HG03342 (cell line): ENCODE data around the gene KRTAP10-3.
"Not testable (repeated sequence)": the region's sequence is repeated elsewhere in the genome, so short reads cannot be mapped to it uniquely, and the experiment has no call there.

ENCODE experiments used
- ATAC-seq: cut with Tn5 transposase; IDR thresholded peaks from one replicate; pipeline ENCODE4 v1.9.1; 2021; ENCODE audit warnings: mild to moderate bottlenecking, moderate library complexity; ENCODE audit not compliant: unreplicated experiment

The KRTAP10-3 gene

GRCh38 chr21:44550285-44550684 lies 8.3 kb downstream of the KRTAP10-3 start:
- ATAC-seq, result not testable (repeated sequence)

- no peak for ATAC-seq
Observed at GRCh38 chr21:44549525-44550211, 8.9 kb downstream of the KRTAP10-3 start.

GRCh38 chr21:44548922-44549321 lies 9.7 kb downstream of the KRTAP10-3 start:
- ATAC-seq, result no peak

GRCh38 chr21:44548381-44548780 lies 10.2 kb downstream of the KRTAP10-3 start:
- no peak for ATAC-seq

GRCh38 chr21:44547656-44548331 lies 10.8 kb downstream of the KRTAP10-3 start:
- ATAC-seq, result no peak

GRCh38 chr21:44544566-44544965 lies 14.0 kb downstream of the KRTAP10-3 start:
- no peak for ATAC-seq

DNA sequence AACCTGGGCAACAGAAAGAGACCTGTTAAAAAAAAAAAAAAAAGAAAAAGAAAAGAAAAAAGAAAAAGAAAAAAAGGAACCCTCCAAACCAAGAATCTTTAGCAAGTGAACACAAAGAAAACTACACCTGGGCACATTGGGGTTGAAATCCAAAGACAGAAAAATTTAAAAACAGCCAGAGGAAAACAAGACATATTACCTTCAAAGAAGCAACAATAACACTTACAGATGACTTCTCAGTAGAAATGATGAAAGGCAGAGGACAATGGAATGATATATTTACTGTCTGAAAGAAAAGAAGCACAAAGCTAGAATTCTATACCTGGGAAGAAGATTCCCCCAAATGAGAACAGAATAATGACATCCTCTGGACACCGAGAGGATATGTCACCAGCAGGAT lies 15.9 kb downstream of the KRTAP10-3 start:
- no peak for ATAC-seq

DNA sequence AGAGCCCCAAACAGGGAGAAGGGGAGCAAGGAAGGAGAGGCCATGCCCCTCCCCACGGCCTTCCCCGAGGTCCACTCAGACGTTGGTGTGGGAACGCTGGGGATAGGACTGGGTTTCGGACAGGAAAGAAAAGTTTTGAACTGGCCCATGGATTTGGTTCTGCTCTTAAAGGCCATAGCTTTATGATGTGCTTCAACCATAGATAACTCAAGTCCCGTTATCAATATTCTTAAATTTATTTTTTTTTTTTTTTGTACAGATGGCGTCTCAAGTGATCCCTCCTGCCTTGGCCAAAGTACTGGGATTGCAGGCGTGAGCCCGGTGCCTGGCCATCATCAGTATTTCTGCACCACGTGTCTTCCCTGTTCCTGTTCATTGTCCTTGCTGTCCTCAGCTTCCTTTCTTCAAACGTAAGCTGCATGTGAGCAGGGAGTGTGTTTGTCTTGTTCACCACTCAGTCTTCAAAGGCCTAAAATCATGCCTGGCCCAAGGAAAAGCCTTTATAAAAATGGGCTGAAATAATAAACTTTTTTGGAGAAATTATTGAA lies 17.8 kb downstream of the KRTAP10-3 start:
- no peak for ATAC-seq

- ATAC-seq, result no peak
Observed at GRCh38 chr21:44539991-44540666, 18.5 kb downstream of the KRTAP10-3 start, which contains the start of gene KRTAP10-1. Gene KRTAP10-1 (minus strand): TSS chr21:44540195. CDS start chr21:44540150, 45 bp downstream.

- ATAC-seq, result no peak
Observed at GRCh38 chr21:44539046-44539445, 19.5 kb downstream of the KRTAP10-3 start.

DNA sequence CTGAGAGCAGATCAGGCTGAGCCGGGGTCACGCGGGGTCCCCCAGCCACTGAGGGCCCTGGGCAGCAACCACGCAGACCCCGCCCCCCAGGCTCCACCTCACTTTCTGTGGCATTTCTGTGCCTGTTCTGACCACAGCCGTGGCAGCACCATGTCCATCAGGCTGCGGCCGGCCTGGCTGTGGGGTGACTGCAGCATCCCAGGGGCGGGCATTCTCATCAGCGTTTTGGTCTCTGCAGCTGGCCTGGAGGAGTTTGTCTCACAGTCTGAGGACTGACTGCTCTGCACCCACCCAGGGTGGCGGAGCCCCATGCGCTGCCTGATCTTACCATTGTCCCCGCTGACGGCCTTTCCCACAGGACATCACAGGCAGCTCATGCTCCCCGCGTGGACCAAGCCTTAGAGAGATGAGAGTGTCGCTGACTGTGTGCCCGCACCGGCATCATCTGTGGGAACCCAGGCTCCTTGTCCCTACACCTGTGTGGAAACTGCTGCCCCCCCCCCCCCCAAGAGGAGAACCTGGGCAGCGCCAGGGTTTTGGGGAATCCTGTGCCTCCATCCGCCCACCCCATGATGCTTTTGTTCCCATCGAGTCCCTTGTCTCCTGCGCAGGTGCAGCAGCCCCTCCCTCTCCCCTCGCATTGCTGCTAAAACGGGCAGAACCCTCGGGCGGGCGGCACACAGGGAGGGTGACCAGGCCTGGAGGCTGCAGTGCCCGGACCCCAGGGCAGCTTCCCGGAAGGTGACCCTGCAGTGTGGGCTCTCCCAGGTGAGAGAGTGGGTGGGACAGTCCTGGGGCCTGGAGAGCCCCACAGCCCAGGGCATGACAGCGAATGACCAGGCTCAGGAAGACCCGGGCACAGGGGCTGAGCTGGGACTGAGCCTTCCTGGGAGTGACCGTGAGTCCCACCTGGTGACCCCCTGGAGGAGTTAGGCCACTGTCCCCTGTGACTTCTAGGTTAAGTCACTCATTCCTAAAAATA lies 20.4 kb downstream of the KRTAP10-3 start:
- ATAC-seq, result no peak

DNA sequence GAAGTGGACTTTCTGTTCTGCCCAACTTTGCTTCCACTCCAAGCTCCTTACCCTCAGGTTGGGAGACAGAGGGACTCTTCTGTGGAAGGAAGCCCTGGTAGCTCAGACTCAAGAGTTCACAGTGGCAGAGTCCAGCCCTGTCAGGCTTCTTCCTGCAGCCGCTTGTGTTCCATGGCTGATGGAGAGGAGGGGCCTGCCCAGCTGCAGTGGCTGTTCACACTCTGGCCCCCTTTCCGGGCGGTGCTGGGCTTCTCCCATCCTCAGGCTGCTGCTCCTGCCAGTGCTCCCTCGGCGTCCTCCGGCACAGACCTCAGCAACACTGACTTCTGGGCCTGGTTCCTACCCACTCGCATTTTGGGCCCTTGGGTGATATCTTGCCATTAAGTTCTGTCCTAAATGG lies 22.6 kb downstream of the KRTAP10-3 start:
- ATAC-seq, result no peak

DNA sequence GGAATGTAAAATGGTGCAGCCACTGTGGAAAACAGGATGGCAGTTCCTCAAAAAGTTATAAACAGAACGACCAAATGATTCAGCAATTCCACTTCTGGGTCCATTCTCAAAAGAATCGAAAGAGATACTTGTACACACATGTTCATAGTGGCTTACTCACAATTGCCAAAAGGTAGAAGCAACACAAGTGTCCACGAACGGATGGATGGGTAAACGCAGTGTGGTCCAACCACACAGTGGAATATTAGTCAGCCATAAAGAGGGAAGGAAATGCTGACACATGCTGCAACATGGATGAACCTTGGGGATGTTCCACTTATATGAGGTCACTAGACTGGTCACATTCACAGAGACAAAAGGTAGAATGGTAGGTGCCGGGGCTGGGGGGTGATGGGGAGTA lies 23.9 kb downstream of the KRTAP10-3 start:
- ATAC-seq, result no peak

DNA sequence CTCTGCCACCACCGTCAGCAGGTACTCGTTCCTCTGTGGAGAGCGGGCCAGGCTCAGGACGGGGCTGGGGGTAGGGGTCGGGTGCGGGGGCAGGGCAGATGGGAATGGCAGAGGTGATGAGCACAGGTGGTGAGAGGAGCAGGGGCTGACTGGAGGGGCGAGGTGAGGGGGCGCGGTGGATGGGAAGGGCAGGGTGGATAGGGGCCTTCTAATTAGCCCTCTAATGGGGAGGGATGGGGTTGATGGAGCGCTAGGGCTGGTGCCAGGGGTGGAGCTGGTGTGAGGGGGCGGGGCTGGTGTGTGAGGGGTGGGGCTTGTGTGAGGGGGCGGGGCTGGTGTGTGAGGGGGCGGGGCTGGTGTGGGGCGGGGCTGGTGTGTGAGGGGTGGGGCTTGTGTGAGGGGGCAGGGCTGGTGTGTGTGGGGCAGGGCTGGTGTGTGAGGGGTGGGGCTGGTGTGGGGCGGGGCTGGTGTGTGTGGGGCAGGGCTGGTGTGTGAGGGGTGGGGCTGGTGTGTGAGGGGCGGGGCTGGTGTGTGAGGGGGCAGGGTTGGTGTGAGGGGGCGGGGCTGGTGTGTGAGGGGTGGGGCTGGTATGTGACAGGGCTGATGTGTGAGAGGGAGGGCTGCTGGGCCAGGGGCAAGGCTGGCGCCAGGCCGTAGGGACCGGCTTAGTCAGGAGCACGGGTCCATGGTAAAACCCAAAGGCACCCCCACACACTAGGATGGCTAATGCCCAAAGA lies 24.5 kb downstream of the KRTAP10-3 start:
- no peak for ATAC-seq

DNA sequence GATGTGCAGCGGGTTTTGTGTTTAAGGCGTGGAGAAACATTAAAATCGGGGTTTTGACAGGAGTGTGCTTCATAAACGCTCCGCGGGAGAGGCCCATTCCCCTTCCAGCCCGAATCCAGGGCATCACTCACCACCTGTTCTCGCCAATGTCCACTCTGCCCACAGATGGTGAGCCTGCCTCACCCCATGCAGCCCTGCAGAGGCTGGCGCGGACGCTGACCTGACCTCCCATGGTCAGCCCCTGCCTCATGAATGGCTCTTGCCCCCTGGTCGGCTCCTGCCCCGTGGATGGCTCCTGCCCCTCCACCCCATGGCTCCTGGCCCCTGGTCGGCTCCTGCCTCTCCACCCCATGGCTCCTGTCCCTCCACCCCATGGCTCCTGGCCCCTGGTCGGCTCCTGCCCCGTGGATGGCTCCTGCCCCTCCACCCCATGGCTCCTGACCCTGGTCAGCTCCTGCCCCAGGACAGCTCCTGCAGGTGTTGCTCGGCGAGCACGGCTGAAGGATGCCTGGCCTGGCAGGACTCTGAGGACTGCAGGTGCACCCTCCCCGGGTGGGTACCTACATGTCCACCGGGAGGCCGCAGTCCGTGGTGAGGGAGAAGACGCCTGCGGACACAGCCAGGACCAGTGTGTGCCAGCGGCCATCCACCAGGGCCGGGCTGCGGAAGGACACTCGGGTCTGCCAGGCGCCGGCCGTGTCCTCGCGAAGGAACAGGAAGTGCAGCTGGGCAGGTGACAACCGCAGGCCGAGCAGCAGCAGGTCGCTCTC lies 25.3 kb downstream of the KRTAP10-3 start:
- ATAC-seq, result no peak

GRCh38 chr21:44532712-44533111 lies 25.9 kb downstream of the KRTAP10-3 start:
- ATAC-seq, result no peak

DNA sequence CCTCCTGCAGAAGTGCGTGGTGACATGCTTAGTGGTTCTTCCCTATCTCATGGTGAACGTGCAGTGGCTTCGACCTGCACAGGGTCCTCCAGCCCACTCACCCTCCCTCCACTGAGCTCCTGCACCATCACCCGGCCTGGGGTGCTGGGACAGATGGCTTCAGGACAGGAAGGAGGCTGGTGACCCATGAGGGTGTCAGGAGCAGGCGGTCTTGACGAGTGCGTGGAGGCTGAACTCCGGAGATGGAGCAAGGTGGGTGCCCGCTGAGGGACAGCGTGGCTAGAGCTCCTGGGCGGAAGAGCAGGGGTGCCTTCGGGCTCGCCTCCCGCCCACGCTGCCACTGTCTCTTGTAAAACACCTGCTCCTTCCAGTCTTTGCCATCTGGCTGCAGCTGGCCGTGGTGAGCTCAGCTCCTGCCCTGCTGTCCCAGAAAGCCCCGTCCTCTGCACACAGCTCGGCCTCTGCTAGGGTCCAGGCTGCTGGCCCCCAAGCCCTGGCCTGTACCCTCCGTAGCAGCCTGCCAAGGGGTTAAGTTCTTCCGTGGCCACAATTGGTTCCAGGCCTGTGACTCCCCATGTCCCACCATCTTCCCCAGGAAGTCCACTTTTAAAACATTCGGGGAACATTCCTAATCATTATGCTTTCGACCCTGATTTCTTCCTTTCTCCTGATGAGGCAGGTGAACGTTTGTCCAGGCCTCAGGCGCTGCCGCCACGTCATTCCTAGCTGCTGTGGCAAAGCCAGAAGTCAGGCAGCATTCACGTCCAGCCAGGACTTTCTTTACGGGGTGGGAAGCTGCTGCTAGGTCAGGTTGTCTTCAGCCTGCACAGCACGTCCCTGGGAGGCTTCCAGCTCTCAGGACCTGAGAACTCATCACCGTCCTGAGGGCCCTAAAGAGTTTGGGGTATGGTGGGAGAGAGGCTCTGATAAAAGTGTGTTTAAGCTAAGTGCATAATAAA lies 26.7 kb downstream of the KRTAP10-3 start:
- ATAC-seq, result no peak
